ENCODE measurements around the gene GBX1. TPM values are rescaled to one million over a fixed set of nuclear protein-coding genes. Genes with fewer than 3 reads are reported as not detected.

The GBX1 gene
- total RNA-seq, 1 donor from 2014 or later, result not detected

- no peak overlapping the region for H3K4me3 ChIP-seq
- H3K9me3 ChIP-seq, result no peaks in the 10 kb centered on the region
- no peaks in the 10 kb centered on the region for H3K36me3 ChIP-seq
- H3K27me3 ChIP-seq, result no peaks in the 10 kb centered on the region
- no peak for TF ChIP-seq CTCF (IDR thresholded peaks at IDR 0.05)
- no peak for DNase-seq (ENCODE audit: low spot score in 2 of 2)
- H3K4me1 ChIP-seq, result no peaks in the 10 kb centered on the region
- no peak overlapping the region for H3K27ac ChIP-seq
- intact Hi-C loops (cut with DNase I), result no loop called here
These were observed 25.9 kb upstream of the GBX1 start for GRCh38 chr7:151193203-151193978.

GRCh38 chr7:151192002-151192539 lies 24.6 kb upstream of the GBX1 start:
- TF ChIP-seq CTCF (IDR thresholded peaks at IDR 0.05), result no peak

GRCh38 chr7:151191544-151191943 lies 24.1 kb upstream of the GBX1 start:
- TF ChIP-seq CTCF (IDR thresholded peaks at IDR 0.05), result no peak
- H3K4me3 ChIP-seq, result no peak overlapping the region
- H3K9me3 ChIP-seq, result no peaks in the 10 kb centered on the region
- H3K4me1 ChIP-seq, result no peaks in the 10 kb centered on the region
- H3K27me3 ChIP-seq, result no peaks in the 10 kb centered on the region
- intact Hi-C loops (cut with DNase I), result no loop called here
- no peak overlapping the region for H3K27ac ChIP-seq
- no peak for DNase-seq (ENCODE audit: low spot score in 2 of 2)
- no peaks in the 10 kb centered on the region for H3K36me3 ChIP-seq

More at GRCh38 chr7:151192002-151192539, 24.6 kb upstream of the GBX1 start:
- H3K9me3 ChIP-seq, result no peaks in the 10 kb centered on the region
- DNase-seq (ENCODE audit: low spot score in 2 of 2), result no peak
- intact Hi-C loops (cut with DNase I), result no loop called here
- H3K36me3 ChIP-seq, result no peaks in the 10 kb centered on the region
- H3K4me3 ChIP-seq, result no peak overlapping the region
- H3K27ac ChIP-seq, result no peak overlapping the region
- H3K4me1 ChIP-seq, result no peaks in the 10 kb centered on the region
- no peaks in the 10 kb centered on the region for H3K27me3 ChIP-seq

- intact Hi-C loops (cut with DNase I), result no loop called here
- DNase-seq (ENCODE audit: low spot score in 2 of 2), result no peak
- TF ChIP-seq CTCF (IDR thresholded peaks at IDR 0.05), result no peak
- no peak overlapping the region for H3K4me3 ChIP-seq
- H3K9me3 ChIP-seq, result no peaks in the 10 kb centered on the region
- H3K4me1 ChIP-seq, result no peaks in the 10 kb centered on the region
- H3K36me3 ChIP-seq, result no peaks in the 10 kb centered on the region
- no peaks in the 10 kb centered on the region for H3K27me3 ChIP-seq
- H3K27ac ChIP-seq, result no peak overlapping the region
These were observed 21.5 kb upstream of the GBX1 start for GRCh38 chr7:151189038-151189437.

- Histone ChIP-seq H3K4me1 (no peaks in the 10 kb centered on the region), H3K27me3 (no peaks in the 10 kb centered on the region), H3K27ac (no peak overlapping the region), H3K36me3 (no peaks in the 10 kb centered on the region), H3K4me3 (no peak overlapping the region), H3K9me3 (no peaks in the 10 kb centered on the region)
- intact Hi-C loops (cut with DNase I), result no loop called here
- no peak for DNase-seq (ENCODE audit: low spot score in 2 of 2)
- TF ChIP-seq CTCF (IDR thresholded peaks at IDR 0.05), result no peak
These were observed 20.7 kb upstream of the GBX1 start for GRCh38 chr7:151188252-151188542.
